T-helper 2 cell treated with Interferon-gamma antibody and Interleukin-4, amounts not matched to agents 100 ng/mL and 5 ng/mL, for 36 hours (primary cell): ENCODE data around the gene GK2. TPM values are rescaled to one million over a fixed set of nuclear protein-coding genes. Genes with fewer than 3 reads are reported as not detected.

Experiments
- intact Hi-C: fragments of 100-400 bp; cut with micrococcal nuclease; formaldehyde crosslinking; loops from one replicate; pipeline ENCODE4 v1.15.1; 2023
- total RNA-seq: library from RNA; stranded (reverse); gene quantifications from 2 replicates; pipeline ENCODE4 v1.2.3, GENCODE V29; 2022

GK2 gene
- total RNA-seq, 1 donor from 2014 or later = not detected

DNA sequence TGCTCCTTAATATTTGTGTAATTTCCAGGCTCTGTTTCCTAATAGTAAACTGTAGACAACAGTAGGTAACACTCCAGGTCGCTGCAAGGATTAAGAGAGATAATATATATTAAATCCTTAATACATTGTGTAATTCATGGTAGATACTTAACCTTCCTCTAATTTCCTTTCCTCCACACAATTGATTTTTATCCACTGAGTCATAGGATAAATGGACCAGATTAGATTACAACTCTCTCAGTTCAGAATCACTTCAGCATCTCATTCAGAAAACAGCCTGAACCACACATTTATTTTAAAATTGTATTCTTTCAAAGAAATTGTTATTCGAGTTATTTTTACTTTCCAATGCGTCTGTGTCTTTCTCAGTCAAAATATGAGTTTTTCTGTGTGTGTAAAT, 17.1 kb downstream of the GK2 start:
- intact Hi-C loops = no loop called here

DNA sequence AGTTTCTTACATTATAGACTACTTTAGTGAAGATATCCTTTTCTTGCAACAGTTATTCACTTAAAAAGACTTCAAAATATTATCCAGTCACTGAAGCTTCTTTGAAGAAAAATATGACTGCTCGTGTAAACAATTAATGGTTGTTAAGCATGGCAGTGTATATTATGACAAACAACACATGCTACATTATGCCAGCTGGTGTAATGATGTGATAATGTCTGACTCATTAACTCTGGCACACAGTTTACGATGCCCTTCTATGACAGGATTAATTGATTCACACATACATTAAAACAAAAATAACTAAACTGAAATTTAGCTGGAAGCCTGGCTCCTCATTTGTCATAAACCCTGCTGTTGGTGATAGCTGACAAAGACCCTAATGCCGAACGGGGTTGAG, 22.4 kb downstream of the GK2 start:
- intact Hi-C loops = no loop called here

DNA sequence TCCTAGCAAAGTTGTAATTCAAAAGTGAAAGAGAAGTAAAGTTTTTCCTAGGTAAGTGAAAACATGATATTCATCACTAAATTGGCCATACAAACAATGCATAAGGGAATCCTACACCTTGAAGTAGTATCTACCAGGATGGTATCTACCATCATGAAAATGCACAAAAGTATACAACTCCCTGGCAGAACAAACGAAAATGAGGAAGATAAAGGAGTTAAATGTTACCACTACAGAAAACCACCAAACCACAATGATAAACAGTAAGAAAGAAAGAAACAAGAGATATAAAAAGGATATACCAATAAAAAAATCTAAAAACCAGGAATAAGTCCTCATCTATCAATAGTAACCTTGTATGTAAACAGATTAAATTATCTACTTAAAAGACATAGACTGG, 26.9 kb downstream of the GK2 start:
- intact Hi-C loops = no loop called here

DNA sequence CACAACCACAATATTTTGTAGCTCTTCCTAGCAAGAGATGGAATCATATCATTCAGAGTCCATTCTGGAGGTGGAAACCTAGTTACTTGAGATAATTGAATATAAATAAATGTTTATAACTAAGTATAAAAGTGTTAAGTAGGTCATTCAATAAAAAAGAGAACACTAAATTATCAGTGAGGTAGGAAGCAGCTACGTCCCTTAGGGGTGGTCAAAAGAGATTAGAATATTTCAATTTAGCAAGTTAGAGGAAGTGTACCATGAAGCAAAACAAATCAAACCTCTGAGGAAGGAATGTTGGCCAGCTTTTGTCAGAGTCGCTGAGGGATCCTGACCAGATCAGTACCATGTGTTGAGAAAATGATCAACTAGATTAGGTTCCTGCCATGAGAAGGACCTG, 38.0 kb downstream of the GK2 start:
- intact Hi-C loops = no loop called here

DNA sequence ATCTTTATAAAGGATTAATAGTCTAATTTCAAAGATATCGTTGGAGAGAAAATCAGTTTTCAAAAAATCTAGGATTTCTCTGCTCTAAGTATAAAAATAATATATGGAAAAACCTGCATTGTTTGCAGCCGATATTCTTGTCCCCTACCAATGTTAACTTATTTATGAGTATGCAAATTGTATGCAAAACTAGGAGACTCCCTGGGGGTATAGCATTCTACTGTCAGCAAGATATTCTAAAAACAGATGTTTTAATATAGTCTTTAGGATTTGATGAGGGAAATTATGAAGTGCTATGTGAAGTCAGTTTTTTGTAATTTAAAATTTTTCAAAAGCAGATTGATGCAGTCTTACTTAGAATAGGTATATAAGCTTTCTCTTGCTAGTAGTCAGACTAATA, 40.9 kb downstream of the GK2 start:
- intact Hi-C loops = no loop called here

DNA sequence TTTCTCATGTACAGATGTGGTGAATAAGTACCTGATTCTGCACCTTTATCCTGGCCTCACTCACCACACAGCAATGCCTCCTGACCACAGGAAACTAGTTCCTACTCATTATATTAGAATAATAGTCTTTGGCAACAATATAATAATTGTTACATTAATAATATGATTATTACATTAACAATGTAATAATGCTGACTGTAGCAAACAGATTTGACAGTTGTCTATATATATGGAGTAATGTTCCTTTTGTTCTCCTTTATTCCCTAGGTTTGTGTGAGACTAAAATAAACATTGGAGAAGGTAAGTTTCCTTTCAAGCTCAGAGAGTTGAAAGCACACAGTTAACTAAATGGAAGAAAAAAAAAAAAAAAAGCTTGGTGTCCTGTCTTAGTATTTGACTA, 41.6 kb downstream of the GK2 start:
- intact Hi-C loops = no loop called here

DNA sequence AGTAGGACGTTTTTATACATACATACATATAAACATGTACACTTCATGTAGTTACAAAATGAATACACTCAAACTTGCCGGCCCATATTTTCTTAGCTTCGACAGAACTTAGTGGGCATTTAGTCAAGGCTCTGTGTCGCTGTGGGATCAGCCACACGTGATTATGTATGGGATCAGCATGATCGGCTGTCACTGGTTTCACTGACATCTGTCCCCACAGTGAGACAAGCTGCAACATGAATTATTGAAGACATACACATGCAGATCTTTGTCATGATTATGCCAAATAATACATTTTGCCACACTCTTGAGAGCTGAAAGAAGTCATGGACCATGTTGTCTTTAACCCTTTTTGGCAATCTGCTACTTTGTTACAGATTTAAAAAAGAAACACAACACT, 44.0 kb downstream of the GK2 start:
- intact Hi-C loops = no loop called here

DNA sequence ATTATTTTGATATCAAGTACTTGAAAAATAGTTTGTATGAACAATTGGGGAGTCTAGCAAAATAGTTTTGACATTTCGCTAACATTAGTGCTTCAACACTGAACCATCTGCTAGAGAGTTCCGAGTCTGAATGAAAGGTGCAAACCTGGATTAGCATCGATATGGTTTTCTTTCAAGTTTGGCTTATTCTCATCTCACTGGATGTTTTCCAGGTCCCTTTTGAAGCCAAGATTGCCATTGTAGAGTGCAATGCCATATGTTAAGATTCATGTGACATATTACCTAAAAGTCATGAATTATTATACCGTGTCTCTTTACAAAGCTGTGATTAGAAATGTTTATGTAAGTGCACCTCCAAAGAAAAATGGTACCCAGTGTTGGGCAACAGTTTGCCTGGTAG, 45.4 kb downstream of the GK2 start:
- intact Hi-C loops = no loop called here

DNA sequence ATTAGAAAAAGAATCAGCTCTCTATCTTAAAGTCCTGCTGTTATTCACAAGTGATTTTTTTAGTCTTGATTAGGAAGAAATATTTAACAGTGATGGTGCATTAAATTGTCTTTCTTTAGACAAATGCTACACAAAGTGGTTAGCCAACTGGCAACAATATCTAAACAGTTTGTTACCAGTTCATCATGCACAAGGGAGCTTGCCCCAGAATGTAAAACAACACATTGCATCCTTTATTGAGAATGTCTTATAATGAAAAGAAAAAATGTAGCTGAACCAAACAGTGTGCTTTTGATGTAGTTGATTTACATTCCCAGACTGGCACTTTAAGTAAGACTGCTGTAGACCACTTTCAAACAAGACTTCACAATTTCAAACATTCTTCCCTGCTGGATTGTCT, 48.0 kb downstream of the GK2 start:
- intact Hi-C loops = no loop called here

DNA sequence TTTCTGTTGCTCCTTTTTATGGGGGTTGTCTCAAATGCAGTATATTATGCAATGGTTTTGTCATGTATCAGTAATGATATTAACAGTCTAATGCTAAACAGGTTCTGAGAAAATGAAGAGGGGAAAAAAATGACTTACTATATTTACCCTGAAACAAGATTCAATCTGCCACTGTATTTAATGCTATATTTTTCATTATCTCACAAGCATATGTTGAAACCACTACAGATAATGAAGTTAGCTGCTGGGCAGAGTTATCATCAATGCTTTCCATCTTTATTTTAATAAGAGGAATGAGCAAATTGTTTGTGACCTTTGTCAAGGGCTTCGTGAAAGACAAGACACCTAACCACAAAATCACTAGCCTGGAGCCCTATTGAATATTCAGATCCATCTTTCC, 49.6 kb downstream of the GK2 start:
- intact Hi-C loops = no loop called here

DNA sequence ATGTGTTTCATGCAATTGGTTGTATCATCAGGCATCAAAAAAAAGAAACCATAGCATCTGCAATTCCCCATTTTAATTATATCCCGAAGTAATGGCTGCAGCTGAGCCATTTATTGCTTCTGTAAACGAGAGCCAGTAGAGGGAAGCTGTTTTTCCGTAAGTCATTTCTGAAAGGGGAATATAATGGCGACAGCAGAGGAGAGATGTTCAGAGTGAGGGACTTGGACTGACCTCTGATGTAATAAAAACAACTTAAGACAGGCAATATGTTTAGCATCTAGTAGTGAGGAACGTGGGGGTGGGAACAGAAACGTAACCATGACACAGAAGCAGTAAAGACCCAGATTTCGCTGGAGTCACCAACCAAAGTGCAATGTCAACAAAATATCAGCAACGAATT, 50.7 kb downstream of the GK2 start:
- intact Hi-C loops = no loop called here

Other genes starting within 250 kb of the GK2 start
- not detected in 2 replicates for gene NAA11, start 82.2 kb downstream of the GK2 start, total RNA-seq